NCI-H128 (cell line): Measurements from ENCODE around the gene ZNF385A.

Source experiments
- DNase-seq: peaks from one replicate; lab custom pipeline; 2025; ENCODE audit not compliant: unreplicated experiment; lab: John Stamatoyannopoulos, UW

The ZNF385A gene

GRCh38 chr12:54416687-54417603, 32.4 kb upstream of the ZNF385A start:
- no peak for DNase-seq

- DNase-seq = no peak
Observed at GRCh38 chr12:54415221-54415929, 30.8 kb upstream of the ZNF385A start.

GRCh38 chr12:54413284-54414190, 29.0 kb upstream of the ZNF385A start:
- no peak for DNase-seq

GRCh38 chr12:54412786-54413185, 28.3 kb upstream of the ZNF385A start:
- DNase-seq = no peak

GRCh38 chr12:54412348-54412747, 27.8 kb upstream of the ZNF385A start:
- DNase-seq = no peak

GRCh38 chr12:54411391-54412241, 27.1 kb upstream of the ZNF385A start:
- DNase-seq = no peak

GRCh38 chr12:54409267-54409666, 24.7 kb upstream of the ZNF385A start:
- DNase-seq = no peak

- no peak for DNase-seq
Observed at GRCh38 chr12:54407183-54407905, 22.8 kb upstream of the ZNF385A start.

GRCh38 chr12:54405573-54405972, 21.0 kb upstream of the ZNF385A start:
- DNase-seq = no peak

GRCh38 chr12:54405106-54405505, 20.6 kb upstream of the ZNF385A start:
- no peak for DNase-seq

GRCh38 chr12:54404061-54405004, 19.8 kb upstream of the ZNF385A start:
- DNase-seq = peak; percentile 61

GRCh38 chr12:54401119-54401518, 16.6 kb upstream of the ZNF385A start:
- no peak for DNase-seq

GRCh38 chr12:54398995-54399793, 14.7 kb upstream of the ZNF385A start:
- peak; percentile 49 for DNase-seq

GRCh38 chr12:54398218-54398617, 13.7 kb upstream of the ZNF385A start:
- DNase-seq = no peak

GRCh38 chr12:54397157-54397556, 12.6 kb upstream of the ZNF385A start:
- DNase-seq = no peak

GRCh38 chr12:54395545-54395944, 11.0 kb upstream of the ZNF385A start:
- DNase-seq = no peak

GRCh38 chr12:54394986-54395385, 10.5 kb upstream of the ZNF385A start:
- no peak for DNase-seq

GRCh38 chr12:54394281-54394719, 9.8 kb upstream of the ZNF385A start:
- peak; percentile 55 for DNase-seq
